Measurements from ENCODE around the gene NUDT19. TPM values are rescaled to one million over a fixed set of nuclear protein-coding genes. Genes with fewer than 3 reads are reported as not detected.
"Not testable (repeated sequence)": the region's sequence is repeated elsewhere in the genome, so short reads cannot be mapped to it uniquely, and the experiment has no call there.

Gene NUDT19
- total and polyA plus RNA-seq, 12 donors = 9.1 to 27.7 (median 19.8) TPM

- intact Hi-C loops (cut with DNase I) = no loop called here
- WGBS, 2 donors = 71 to 73% methylated on average over 1 of the region's 1 CpG
- no peak for TF ChIP-seq CTCF (IDR thresholded peaks at IDR 0.05)
- H3K9me3 ChIP-seq = no peaks in the 10 kb centered on the region
- no peak for ATAC-seq
- peaks cover 0 to 11% (median 0%) of the 10 kb centered on the region in 9 donors for H3K36me3 ChIP-seq
- peaks cover 4 to 36% (median 20%) of the 10 kb centered on the region in 9 donors for H3K4me1 ChIP-seq
- H3K27ac ChIP-seq = no peak overlapping the region
- no peak for DNase-seq
- H3K4me3 ChIP-seq = no peak overlapping the region
- H3K27me3 ChIP-seq = no peaks in the 10 kb centered on the region
These were observed 3.3 kb upstream of the NUDT19 start for GRCh38 chr19:32688311-32688710.

- Histone ChIP-seq H3K27me3 (no peaks in the 10 kb centered on the region), H3K36me3 (peaks cover 0 to 5% (median 0%) of the 10 kb centered on the region in 9 donors), H3K9me3 (peaks cover 0 to 4% (median 0%) of the 10 kb centered on the region in 11 donors), H3K4me3 (peak overlapping the region; percentile 60 to 84 (median 77)), H3K4me1 (peaks cover 6 to 74% (median 57%) of the 10 kb centered on the region in 9 donors), H3K27ac (peak overlapping the region; percentile 31 to 96 (median 92))
- 7% methylated on average over 79 to 93 of the region's 93 CpGs for WGBS, 2 donors
- intact Hi-C loops (cut with DNase I) = loop anchor here in 3 of 10 donors (2.0 to 10.0 kb wide), 4 partner anchors 15 to 110 kb away; partner anchors contain the start of genes PDCD5 (in 2 of the 3), ANKRD27 (in 1 of the 3) and RGS9BP (in 1 of the 3)
- peak in 1 of 9 donors; percentile 6 for TF ChIP-seq CTCF (IDR thresholded peaks at IDR 0.05)
- DNase-seq (peak; percentile 66 to 67), ATAC-seq (peak; percentile 70 to 88 (median 80))
These were observed 518 bp downstream of the NUDT19 start for GRCh38 chr19:32691952-32692726.

GRCh38 chr19:32692727-32693061, 1.1 kb downstream of the NUDT19 start:
- Histone ChIP-seq H3K36me3 (peaks cover 0 to 6% (median 0%) of the 10 kb centered on the region in 9 donors), H3K4me1 (peaks cover 6 to 79% (median 58%) of the 10 kb centered on the region in 9 donors), H3K4me3 (peak overlapping the region; percentile 60 to 84 (median 77)), H3K9me3 (peaks cover 0 to 4% (median 0%) of the 10 kb centered on the region in 11 donors), H3K27ac (peak overlapping the region in 9 of 10 donors; percentile 80 to 96 (median 92)), H3K27me3 (no peaks in the 10 kb centered on the region)
- no peak for TF ChIP-seq CTCF (IDR thresholded peaks at IDR 0.05)
- 27 to 31% methylated on average over 7 of the region's 7 CpGs for WGBS, 2 donors
- intact Hi-C loops (cut with DNase I) = loop anchor here in 2 of 10 donors (5.0 to 10.0 kb wide), 2 partner anchors 108 to 110 kb away; partner anchors contain the start of gene PDCD5 (in 2 of the 2)
- DNase-seq (no peak), ATAC-seq (peak in 1 of 8 donors; percentile 5)

GRCh38 chr19:32693151-32694108, 1.8 kb downstream of the NUDT19 start:
- peak overlapping the region; percentile 60 to 84 (median 77) for H3K4me3 ChIP-seq
- not testable (repeated sequence) for ATAC-seq, H3K27me3 ChIP-seq, H3K9me3 ChIP-seq, H3K36me3 ChIP-seq, DNase-seq
- H3K4me1 ChIP-seq = peaks cover 6 to 76% (median 58%) of the 10 kb centered on the region in 9 donors
- 91 to 93% methylated on average over 20 of the region's 20 CpGs for WGBS, 2 donors
- peak overlapping the region in 2 of 10 donors; percentile 92 for H3K27ac ChIP-seq
- intact Hi-C loops (cut with DNase I) = loop anchor here in 2 of 10 donors (5.0 to 10.0 kb wide), 2 partner anchors 109 to 111 kb away; partner anchors contain the start of gene PDCD5 (in 2 of the 2)

GRCh38 chr19:32694316-32694715, 2.7 kb downstream of the NUDT19 start:
- not testable (repeated sequence) for ATAC-seq, DNase-seq, H3K27me3 ChIP-seq
- peaks cover 0 to 12% (median 0%) of the 10 kb centered on the region in 11 donors for H3K9me3 ChIP-seq
- H3K4me1 ChIP-seq = peaks cover 6 to 74% (median 58%) of the 10 kb centered on the region in 9 donors
- peak overlapping the region in 5 of 10 donors; percentile 10 to 76 (median 70) for H3K4me3 ChIP-seq
- intact Hi-C loops (cut with DNase I) = loop anchor here in 2 of 10 donors (5.0 to 10.0 kb wide), 2 partner anchors 110 to 112 kb away; partner anchors contain the start of gene PDCD5 (in 2 of the 2)
- H3K27ac ChIP-seq = peak overlapping the region in 1 of 10 donors; percentile 8
- H3K36me3 ChIP-seq = peaks cover 0 to 18% (median 2%) of the 10 kb centered on the region in 9 donors
- 53 to 55% methylated on average over 2 of the region's 2 CpGs for WGBS, 2 donors

GRCh38 chr19:32694851-32695250, 3.2 kb downstream of the NUDT19 start:
- H3K9me3 ChIP-seq = peaks cover 0 to 17% (median 0%) of the 10 kb centered on the region in 11 donors
- not testable (repeated sequence) for DNase-seq, H3K27me3 ChIP-seq, ATAC-seq
- 30 to 56% methylated on average over 2 of the region's 2 CpGs for WGBS, 2 donors
- H3K27ac ChIP-seq = peak overlapping the region in 1 of 10 donors; percentile 8
- intact Hi-C loops (cut with DNase I) = loop anchor here in 2 of 10 donors (5.0 to 10.0 kb wide), 2 partner anchors 110 to 113 kb away; partner anchors contain the start of gene PDCD5 (in 2 of the 2)
- peaks cover 0 to 23% (median 8%) of the 10 kb centered on the region in 9 donors for H3K36me3 ChIP-seq
- H3K4me3 ChIP-seq = peak overlapping the region in 1 of 10 donors; percentile 76
- peaks cover 6 to 72% (median 58%) of the 10 kb centered on the region in 9 donors for H3K4me1 ChIP-seq

GRCh38 chr19:32695506-32695905, 3.9 kb downstream of the NUDT19 start:
- not testable (repeated sequence) for H3K27me3 ChIP-seq, H3K27ac ChIP-seq, H3K4me3 ChIP-seq, ATAC-seq, DNase-seq
- H3K4me1 ChIP-seq = peaks cover 6 to 66% (median 58%) of the 10 kb centered on the region in 9 donors
- WGBS, 2 donors = 71 to 82% methylated on average over 6 of the region's 6 CpGs
- peaks cover 0 to 23% (median 0%) of the 10 kb centered on the region in 11 donors for H3K9me3 ChIP-seq
- peaks cover 0 to 30% (median 11%) of the 10 kb centered on the region in 9 donors for H3K36me3 ChIP-seq
- intact Hi-C loops (cut with DNase I) = loop anchor here in 1 of 10 donors (10.0 kb wide), 1 partner anchor 111 kb away; the partner anchor contains the start of gene PDCD5

All from heart right ventricle (tissue), 16 donors.